RKO (cell line): Measurements from ENCODE around the gene SOHLH2.

Experiments
- DNase-seq: peaks from one replicate; pipeline ENCODE4 v3.0.0-alpha.2; 2016; ENCODE audit warnings: low spot score

SOHLH2 gene

DNA sequence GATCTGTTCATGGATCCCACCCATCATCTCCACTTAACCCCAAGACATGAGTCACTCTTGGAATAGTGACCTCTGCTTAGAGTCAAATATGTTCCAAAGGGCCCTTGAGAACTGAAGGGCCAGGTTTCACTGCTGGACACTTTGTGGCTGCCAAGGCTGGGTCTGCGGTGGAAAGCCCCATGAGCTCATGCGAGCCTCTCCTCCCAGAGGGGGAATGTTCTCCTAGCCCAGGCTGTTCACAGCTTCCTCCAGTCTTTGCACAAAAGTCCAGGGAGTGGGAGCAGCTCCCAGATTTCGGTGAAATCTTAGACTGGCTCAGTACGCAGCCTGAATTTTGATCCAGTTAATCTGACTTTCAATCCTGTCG is 82.4 kb downstream of the SOHLH2 start:
- no peak for DNase-seq

DNA sequence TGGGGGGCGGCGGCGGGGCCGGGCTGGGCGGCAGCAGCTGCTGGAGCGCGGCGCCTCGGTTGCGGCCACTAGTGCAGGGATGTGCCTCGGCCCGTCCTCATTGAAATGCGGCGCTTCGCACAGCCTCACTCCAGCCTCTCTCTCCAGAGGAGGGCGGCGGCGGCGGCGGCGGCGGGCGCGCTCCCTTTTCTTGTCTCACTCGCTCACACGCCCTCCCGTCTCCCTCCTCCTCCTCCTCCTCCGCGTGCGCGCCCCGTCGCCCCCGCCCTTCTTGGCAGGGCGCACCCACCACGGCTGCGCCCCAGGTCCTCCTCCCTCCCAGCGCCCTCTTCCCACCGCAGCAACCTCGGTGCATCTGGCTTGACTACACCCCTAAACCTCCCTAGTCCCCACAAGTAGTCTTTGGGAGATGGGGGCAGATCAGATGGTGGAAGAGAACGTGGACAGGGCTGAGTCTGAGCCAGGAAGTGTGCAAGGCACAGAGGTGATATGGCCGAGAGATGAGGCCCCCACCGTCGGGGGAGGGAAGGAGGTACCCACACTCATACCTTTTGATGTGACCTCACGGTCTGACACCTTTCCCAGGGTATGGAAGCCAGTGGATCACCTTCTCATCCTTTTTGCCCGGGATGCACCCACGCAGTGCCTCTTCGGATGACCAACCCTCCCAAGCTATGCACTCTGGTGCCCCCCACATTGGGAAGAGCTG is 83.0 kb downstream of the SOHLH2 start, which contains the start of gene DCLK1:
Gene DCLK1, minus strand, starts transcription at position 161 of the 709 bp plus-strand sequence.
- DNase-seq = no peak

DNA sequence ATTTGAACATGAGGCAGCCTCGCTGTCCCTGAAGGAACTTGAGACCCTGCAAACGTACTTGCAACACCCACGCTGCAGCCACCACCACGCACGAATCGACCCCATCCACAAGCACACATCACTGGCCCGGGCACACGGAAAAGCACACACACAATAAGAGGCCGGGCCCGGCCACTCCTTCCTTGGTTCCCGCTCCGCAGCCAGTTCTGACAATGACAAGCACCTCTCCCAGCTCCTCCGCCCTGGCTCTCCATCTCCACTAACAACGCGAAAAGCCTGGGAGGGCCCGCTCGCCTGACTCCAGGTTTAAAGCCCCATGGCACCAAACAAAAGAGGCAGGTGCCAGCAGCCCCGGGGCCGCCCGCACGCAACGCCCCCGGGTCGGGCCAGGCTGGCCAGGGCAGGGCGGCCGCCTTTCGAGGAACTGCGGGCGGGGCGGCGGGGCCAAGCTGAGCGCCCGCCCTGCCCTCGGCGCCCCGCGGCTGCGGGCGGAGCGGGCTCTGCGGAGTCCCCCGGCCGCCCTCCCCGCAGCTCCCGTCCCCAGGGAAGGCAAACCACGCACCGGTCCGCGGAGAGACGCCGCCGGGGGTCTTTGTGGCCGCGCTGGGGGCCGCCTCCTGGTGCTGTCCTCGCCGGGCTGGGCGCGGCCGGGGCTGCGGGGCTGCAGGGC is 83.7 kb downstream of the SOHLH2 start:
- DNase-seq = no peak

DNA sequence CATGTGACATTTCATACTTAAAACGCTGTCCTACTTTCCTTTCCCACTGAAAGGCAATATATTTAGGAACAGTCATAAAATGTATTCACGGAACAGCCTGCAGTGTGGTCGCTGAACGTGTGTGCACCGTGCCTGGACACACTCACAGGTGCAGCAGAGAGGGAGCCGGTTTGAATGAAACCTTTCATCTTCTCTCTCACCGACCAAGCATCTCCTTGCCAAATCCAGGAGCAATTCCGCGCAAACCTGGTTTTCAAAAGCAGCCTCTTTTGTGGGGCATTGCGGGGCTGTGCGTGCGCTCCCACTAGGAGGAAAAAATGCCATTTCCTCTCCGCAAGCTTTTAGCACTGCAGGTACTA is 84.2 kb downstream of the SOHLH2 start:
- no peak for DNase-seq

GRCh38 chr13:36129539-36129938 is 84.8 kb downstream of the SOHLH2 start:
- no peak for DNase-seq

- DNase-seq = no peak
These were observed 87.9 kb downstream of the SOHLH2 start for GRCh38 chr13:36126491-36126890.

DNA sequence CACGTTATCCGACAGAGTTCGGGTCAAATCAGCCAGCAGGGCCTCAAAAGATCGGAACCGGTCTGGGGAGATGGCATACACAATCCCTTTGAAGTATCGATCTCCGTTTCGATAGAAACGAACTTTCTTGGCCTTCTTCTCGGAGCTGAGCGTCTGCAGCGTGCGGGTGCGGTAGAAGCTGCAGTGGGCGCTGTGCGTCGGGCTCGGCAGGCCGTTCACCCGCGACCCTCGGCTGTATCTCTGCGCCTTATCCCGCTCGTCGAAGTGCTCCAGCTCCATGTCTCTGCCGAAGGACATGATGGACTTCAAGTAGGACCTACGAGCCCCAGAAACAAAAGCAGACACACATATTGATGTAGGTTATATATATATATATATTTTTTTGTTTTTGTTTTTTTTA is 88.5 kb downstream of the SOHLH2 start:
- no peak for DNase-seq

DNA sequence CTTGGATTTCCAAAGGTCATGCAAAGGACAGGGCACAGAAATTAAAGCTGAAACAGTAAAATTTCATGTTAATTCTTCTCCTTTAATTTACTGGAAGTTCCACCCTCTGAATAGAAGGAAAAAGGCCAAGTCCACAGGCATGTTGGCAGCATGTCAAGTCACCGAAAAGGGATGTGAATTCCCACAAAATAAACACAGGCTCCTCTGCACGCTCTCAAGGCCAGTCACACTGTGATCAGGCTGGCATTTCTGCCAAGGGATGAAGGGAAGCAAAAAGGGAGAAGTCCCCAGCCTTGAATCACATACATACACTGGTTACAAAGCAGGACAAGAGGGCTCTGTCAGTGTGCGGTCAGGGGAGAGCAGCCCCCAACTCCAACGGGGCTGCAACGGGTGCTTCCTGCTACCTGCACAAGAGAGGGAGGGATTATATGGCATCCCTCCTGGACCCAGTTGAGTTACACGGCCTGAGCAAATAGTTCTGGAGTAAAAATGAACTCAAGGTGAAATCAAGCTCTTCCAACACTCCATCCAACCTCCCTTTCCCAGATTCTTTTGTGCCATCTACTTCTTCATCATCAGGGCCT is 90.0 kb downstream of the SOHLH2 start:
- DNase-seq = no peak
